GM12878 (cell line): ENCODE results near the gene TYROBP.

Experiments used
- ASH2L ChIP-seq: fragments of 300-600, 200-600 bp; sonication (generic); IDR thresholded peaks from 2 replicates; pipeline ENCODE4 v1.6.1; 2017; ENCODE audit warnings: low read depth, mild to moderate bottlenecking, borderline replicate concordance
- CEBPZ ChIP-seq: fragments of 150-350 bp; IDR thresholded peaks from 2 replicates; pipeline ENCODE4 v1.6.1; 2016; ENCODE audit warnings: low read depth, low read length
- CTCF ChIP-seq, 3 experiments: IDR thresholded peaks in 2 of 3; conservative IDR thresholded peaks in 1 of 3; 2 replicates each; pipeline ENCODE4 v1.5.1; 2011; ENCODE audit warnings: low read depth in 3 of 3, low read length in 3 of 3, mild to moderate bottlenecking in 3 of 3, control low read depth in 2 of 3, moderate library complexity in 2 of 3, inconsistent platforms in 1 of 3, mixed read lengths in 1 of 3; ENCODE audit not compliant: control insufficient read depth in 2 of 3, insufficient read depth in 1 of 3; ENCODE audit errors: extremely low read depth in 1 of 3
- DPF2 ChIP-seq: fragments of 450-650 bp; IDR thresholded peaks from 2 replicates; pipeline ENCODE4 v1.6.1; 2017; ENCODE audit warnings: mild to moderate bottlenecking
- EZH2 ChIP-seq: IDR thresholded peaks from 2 replicates; pipeline ENCODE4 v1.6.1; 2012; ENCODE audit warnings: low read depth, mild to moderate bottlenecking, control low read depth, inconsistent platforms, low read length, borderline replicate concordance; ENCODE audit not compliant: control insufficient read depth
- FOS ChIP-seq: IDR thresholded peaks from 3 replicates; pipeline ENCODE4 v1.6.1; 2011; ENCODE audit warnings: borderline replicate concordance; ENCODE audit not compliant: insufficient read length; ENCODE audit errors: extremely low read depth
- GABPA ChIP-seq: IDR thresholded peaks from 2 replicates; pipeline ENCODE4 v1.6.1; 2014; ENCODE audit warnings: antibody characterized with exemption, low read depth, mild to moderate bottlenecking, inconsistent platforms
- MAX ChIP-seq: IDR thresholded peaks from 2 replicates; pipeline ENCODE4 v1.6.1; 2012; ENCODE audit warnings: low read depth, low read length, improper control_type of control experiment
- NFIC ChIP-seq: IDR thresholded peaks from 2 replicates; pipeline ENCODE4 v1.6.1; 2012; ENCODE audit warnings: low read depth, mild to moderate bottlenecking, inconsistent platforms, low read length, moderate library complexity
- POLR2A ChIP-seq: IDR thresholded peaks from 2 replicates; pipeline ENCODE4 v1.6.1; 2011; ENCODE audit warnings: low read depth, mild to moderate bottlenecking, low read length
- SIN3A ChIP-seq: IDR thresholded peaks from 2 replicates; pipeline ENCODE4 v1.6.1; 2012; ENCODE audit warnings: low read depth, low read length, improper control_type of control experiment
- SMC3 ChIP-seq: IDR thresholded peaks from 2 replicates; pipeline ENCODE4 v1.6.1; 2011; ENCODE audit warnings: low read length, improper control_type of control experiment, borderline replicate concordance
- SREBF1 ChIP-seq: IDR thresholded peaks from 2 replicates; pipeline ENCODE4 v1.6.1; 2012; ENCODE audit warnings: mild to moderate bottlenecking, low read length

- TF ChIP-seq FOS: no peak
- TF ChIP-seq POLR2A: no peak
- TF ChIP-seq NFIC: no peak
- TF ChIP-seq EZH2: no peak
- no peak for TF ChIP-seq GABPA
- no peak for TF ChIP-seq CTCF (IDR thresholded peaks at IDR 0.05 in 2 of 3, conservative IDR thresholded peaks at IDR 0.05 in 1 of 3; ENCODE audit: control insufficient read depth in 2 of 3, extremely low read depth in 1 of 3, insufficient read depth in 1 of 3, low read depth in 3 of 3, low read length in 3 of 3)
- TF ChIP-seq SREBF1: no peak
- TF ChIP-seq DPF2: no peak
- no peak for TF ChIP-seq CEBPZ
- TF ChIP-seq SIN3A: no peak
- no peak for TF ChIP-seq MAX
- no peak for TF ChIP-seq ASH2L
- no peak for TF ChIP-seq SMC3
These were observed 29.0 kb downstream of the TYROBP start for GRCh38 chr19:35879068-35879467.
